Activated CD8-positive, alpha-beta T cell treated with anti-CD3 and anti-CD28 coated beads for 36 hours (primary cell): Measurements from ENCODE around the gene RPL35. TPM values are rescaled to one million over a fixed set of nuclear protein-coding genes. Genes with fewer than 3 reads are reported as not detected.

ENCODE experiments used
- ATAC-seq: fragments of 200-7000 bp; cut with Tn5 transposase; one replicate; pipeline ENCODE4 v1.10.0; 2021; ENCODE audit warnings: mild to moderate bottlenecking, moderate library complexity
- CTCF ChIA-PET: fragments of 350-600 bp; sonication (Branson Sonifier 250); formaldehyde crosslinking; loops from one replicate; lab custom pipeline; 2021; ENCODE audit warnings: antibody characterized with exemption; lab: Charles Lee
- POLR2A ChIA-PET: fragments of 350-600 bp; sonication (Branson Sonifier 250); formaldehyde crosslinking; loops from one replicate; lab custom pipeline; 2021; ENCODE audit warnings: antibody characterized with exemption; lab: Charles Lee
- DNase-seq: peaks from one replicate; pipeline ENCODE4 v3.0.0-alpha.2; 2020
- H3K27ac Mint-ChIP-seq: one replicate; pipeline ENCODE4 v1.8.0; 2021; ENCODE audit warnings: mild to moderate bottlenecking, mixed read lengths
- H3K27me3 Mint-ChIP-seq: one replicate; pipeline ENCODE4 v1.8.0; 2021; ENCODE audit warnings: mixed read lengths
- H3K36me3 Mint-ChIP-seq: one replicate; pipeline ENCODE4 v1.8.0; 2021; ENCODE audit warnings: low read depth, mixed read lengths
- H3K4me1 Mint-ChIP-seq: one replicate; pipeline ENCODE4 v1.8.0; 2021; ENCODE audit warnings: low read depth, mixed read lengths
- H3K4me3 Mint-ChIP-seq: one replicate; pipeline ENCODE4 v1.8.0; 2021; ENCODE audit warnings: mild to moderate bottlenecking, moderate library complexity, mixed read lengths
- H3K9me3 Mint-ChIP-seq: one replicate; pipeline ENCODE4 v1.8.0; 2021; ENCODE audit warnings: mixed read lengths
- intact Hi-C: fragments of 100-400 bp; cut with micrococcal nuclease; formaldehyde crosslinking; loops from one replicate; pipeline ENCODE4 v1.10.0; 2022
- total RNA-seq, 2 experiments: library from RNA; stranded (reverse); gene quantifications; one replicate each; pipeline ENCODE4 v1.2.3, GENCODE V29; 2021
- TF ChIP-seq, protein P1 (sequence below): fragments of 200-600 bp; IDR thresholded peaks from one replicate; pipeline ENCODE4 v1.8.0; 2022; ENCODE audit warnings: antibody characterized with exemption, mild to moderate bottlenecking

Gene RPL35
- total RNA-seq, 2 experiments from 2014 or later, result 2,301 to 2,341 TPM

DNA sequence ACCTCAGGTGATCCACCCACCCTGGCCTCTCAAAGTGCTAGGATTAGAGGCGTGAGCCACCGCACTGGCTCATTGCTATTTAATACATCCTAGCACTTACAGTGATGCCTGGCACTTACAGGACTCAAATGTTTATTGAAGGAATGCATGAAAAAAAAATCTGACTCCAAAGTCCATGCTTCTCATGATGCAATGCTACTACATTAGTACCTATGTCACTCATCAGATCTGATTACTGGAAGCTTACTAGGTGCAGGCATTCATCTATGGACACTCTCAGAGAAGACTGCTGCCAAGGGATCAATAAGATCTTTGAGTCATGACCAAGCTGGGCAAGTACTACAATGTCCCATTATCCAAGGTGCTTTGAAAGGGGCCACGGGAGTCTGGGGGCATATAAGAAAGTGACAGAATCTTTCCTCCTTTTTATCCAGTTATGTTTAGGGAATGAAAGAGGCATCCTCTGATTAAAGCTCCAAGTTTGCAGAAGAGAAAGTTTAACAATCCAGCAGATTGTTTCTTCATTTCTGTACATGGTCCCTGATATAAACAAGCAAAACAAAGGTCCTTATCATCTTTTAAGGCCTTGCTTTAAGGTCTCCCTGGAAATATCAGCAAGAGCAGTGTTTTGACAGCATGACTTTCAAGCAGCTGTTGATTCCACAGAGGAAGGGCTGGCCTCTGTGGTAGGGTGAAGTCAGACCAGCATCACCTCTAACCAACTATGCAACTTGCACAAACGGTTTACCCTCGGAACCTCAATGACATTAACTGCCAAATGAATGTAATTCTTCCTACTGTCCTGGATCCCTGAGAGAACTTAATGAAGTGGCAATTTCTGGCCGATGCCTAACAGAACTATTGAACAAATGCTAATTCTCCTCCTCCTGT lies 36.1 kb upstream of the RPL35 start:
- H3K9me3 Mint-ChIP-seq, result no peaks in the 10 kb centered on the region
- H3K27me3 Mint-ChIP-seq, result peaks cover 1% of the 10 kb centered on the region
- peaks cover 7% of the 10 kb centered on the region for H3K4me1 Mint-ChIP-seq
- H3K4me3 Mint-ChIP-seq, result no peak overlapping the region
- no peak overlapping the region for H3K27ac Mint-ChIP-seq
- ATAC-seq (no peak), DNase-seq (no peak)
- POLR2A ChIA-PET, result no interaction called here
- CTCF ChIA-PET, result no interaction called here
- peaks cover 59% of the 10 kb centered on the region for H3K36me3 Mint-ChIP-seq
- intact Hi-C loops, result no loop called here
- TF ChIP-seq, protein P1, sequence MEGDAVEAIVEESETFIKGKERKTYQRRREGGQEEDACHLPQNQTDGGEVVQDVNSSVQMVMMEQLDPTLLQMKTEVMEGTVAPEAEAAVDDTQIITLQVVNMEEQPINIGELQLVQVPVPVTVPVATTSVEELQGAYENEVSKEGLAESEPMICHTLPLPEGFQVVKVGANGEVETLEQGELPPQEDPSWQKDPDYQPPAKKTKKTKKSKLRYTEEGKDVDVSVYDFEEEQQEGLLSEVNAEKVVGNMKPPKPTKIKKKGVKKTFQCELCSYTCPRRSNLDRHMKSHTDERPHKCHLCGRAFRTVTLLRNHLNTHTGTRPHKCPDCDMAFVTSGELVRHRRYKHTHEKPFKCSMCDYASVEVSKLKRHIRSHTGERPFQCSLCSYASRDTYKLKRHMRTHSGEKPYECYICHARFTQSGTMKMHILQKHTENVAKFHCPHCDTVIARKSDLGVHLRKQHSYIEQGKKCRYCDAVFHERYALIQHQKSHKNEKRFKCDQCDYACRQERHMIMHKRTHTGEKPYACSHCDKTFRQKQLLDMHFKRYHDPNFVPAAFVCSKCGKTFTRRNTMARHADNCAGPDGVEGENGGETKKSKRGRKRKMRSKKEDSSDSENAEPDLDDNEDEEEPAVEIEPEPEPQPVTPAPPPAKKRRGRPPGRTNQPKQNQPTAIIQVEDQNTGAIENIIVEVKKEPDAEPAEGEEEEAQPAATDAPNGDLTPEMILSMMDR, result no peak

- H3K4me3 Mint-ChIP-seq, result no peak overlapping the region
- CTCF ChIA-PET, result interaction anchor here (0.9 to 2.6 kb wide), 9 partner anchors 17 to 120 kb away, joined by 3 to 18 read pairs (median 6); partner anchors contain the start of genes ARPC5L, OLFML2A and WDR38
- POLR2A ChIA-PET, result interaction anchor here (0.7 to 2.4 kb wide), 3 partner anchors 13 to 448 kb away, joined by 3 to 6 read pairs (median 5); no protein-coding TSS in a partner anchor
Observed at GRCh38 chr9:124894741-124895170, 33.0 kb upstream of the RPL35 start.

GRCh38 chr9:124894035-124894740 lies 32.4 kb upstream of the RPL35 start:
- H3K4me1 Mint-ChIP-seq, result peaks cover 7% of the 10 kb centered on the region
- no peak for ATAC-seq
- TF ChIP-seq, protein P1, result no peak
- intact Hi-C loops, result no loop called here
- H3K27ac Mint-ChIP-seq, result no peak overlapping the region
- H3K36me3 Mint-ChIP-seq, result peaks cover 71% of the 10 kb centered on the region
- no peak overlapping the region for H3K4me3 Mint-ChIP-seq
- no peak for DNase-seq
- ChIA-PET POLR2A (interaction anchor here (0.7 to 2.4 kb wide), 3 partner anchors 14 to 448 kb away, joined by 3 to 6 read pairs (median 5); no protein-coding TSS in a partner anchor), CTCF (interaction anchor here (0.9 to 2.6 kb wide), 11 partner anchors 11 to 128 kb away, joined by 3 to 18 read pairs (median 5); partner anchors contain the start of genes ARPC5L, OLFML2A and WDR38)
- no peaks in the 10 kb centered on the region for H3K9me3 Mint-ChIP-seq
- peaks cover 2% of the 10 kb centered on the region for H3K27me3 Mint-ChIP-seq

More at GRCh38 chr9:124894741-124895170, 33.0 kb upstream of the RPL35 start:
- TF ChIP-seq, protein P1, result peak; percentile 28
- H3K4me1 Mint-ChIP-seq, result peaks cover 7% of the 10 kb centered on the region
- H3K27me3 Mint-ChIP-seq, result peaks cover 2% of the 10 kb centered on the region
- intact Hi-C loops, result no loop called here
- H3K36me3 Mint-ChIP-seq, result peaks cover 71% of the 10 kb centered on the region
- H3K27ac Mint-ChIP-seq, result no peak overlapping the region
- H3K9me3 Mint-ChIP-seq, result no peaks in the 10 kb centered on the region
- ATAC-seq, result peak; percentile 84
- DNase-seq, result peak; percentile 58

GRCh38 chr9:124890179-124890578 lies 28.4 kb upstream of the RPL35 start:
- H3K27ac Mint-ChIP-seq, result no peak overlapping the region
- TF ChIP-seq, protein P1, result no peak
- H3K27me3 Mint-ChIP-seq, result peaks cover 2% of the 10 kb centered on the region
- intact Hi-C loops, result no loop called here
- peaks cover 76% of the 10 kb centered on the region for H3K36me3 Mint-ChIP-seq
- ChIA-PET POLR2A (interaction anchor here (0.6 to 1.3 kb wide), 6 partner anchors 10 to 28 kb away, joined by 3 to 5 read pairs (median 4); no protein-coding TSS in a partner anchor), CTCF (interaction anchor here (1.0 kb wide), 1 partner anchor 38 kb away, joined by 3 read pairs; no protein-coding TSS in a partner anchor)
- H3K4me3 Mint-ChIP-seq, result no peak overlapping the region
- DNase-seq (no peak), ATAC-seq (no peak)
- peaks cover 6% of the 10 kb centered on the region for H3K4me1 Mint-ChIP-seq
- no peaks in the 10 kb centered on the region for H3K9me3 Mint-ChIP-seq
